HG02642 (cell line): ENCODE measurements around the gene MEG3.
A peak's percentile ranks its signal among the peaks of the same experiment; 100 is the strongest.

Source experiments
- ATAC-seq: cut with Tn5 transposase; IDR thresholded peaks from one replicate; pipeline ENCODE4 v1.9.1; 2021; ENCODE audit warnings: mild to moderate bottlenecking; ENCODE audit not compliant: unreplicated experiment, poor library complexity

Gene MEG3

GRCh38 chr14:100844421-100844820, 18.5 kb downstream of the MEG3 start:
- no peak for ATAC-seq

- ATAC-seq, result no peak
Measured at GRCh38 chr14:100844846-100845245, 18.9 kb downstream of the MEG3 start.

- no peak for ATAC-seq
Measured at GRCh38 chr14:100845341-100845740, 19.4 kb downstream of the MEG3 start.

- no peak for ATAC-seq
Measured at GRCh38 chr14:100846309-100846859, 20.5 kb downstream of the MEG3 start.

GRCh38 chr14:100849115-100849781, 23.3 kb downstream of the MEG3 start:
- ATAC-seq, result no peak

- peak; percentile 75 for ATAC-seq
Measured at GRCh38 chr14:100850841-100851585, 25.1 kb downstream of the MEG3 start.

GRCh38 chr14:100851586-100851916, 25.6 kb downstream of the MEG3 start:
- no peak for ATAC-seq

- ATAC-seq, result no peak
Measured at GRCh38 chr14:100851946-100852620, 26.2 kb downstream of the MEG3 start.

- no peak for ATAC-seq
Measured at GRCh38 chr14:100854435-100854834, 28.5 kb downstream of the MEG3 start.

- ATAC-seq, result no peak
Measured at GRCh38 chr14:100855256-100855930, 29.5 kb downstream of the MEG3 start.

- no peak for ATAC-seq
Measured at GRCh38 chr14:100856056-100856950, 30.4 kb downstream of the MEG3 start.

GRCh38 chr14:100857233-100857922, 31.5 kb downstream of the MEG3 start:
- ATAC-seq, result no peak

GRCh38 chr14:100857923-100858837, 32.3 kb downstream of the MEG3 start:
- ATAC-seq, result no peak

- ATAC-seq, result no peak
Measured at GRCh38 chr14:100858838-100859220, 32.9 kb downstream of the MEG3 start.

- no peak for ATAC-seq
Measured at GRCh38 chr14:100859781-100860180, 33.9 kb downstream of the MEG3 start.

GRCh38 chr14:100860556-100861187, 34.8 kb downstream of the MEG3 start:
- ATAC-seq, result no peak

- ATAC-seq, result no peak
Measured at GRCh38 chr14:100861188-100861936, 35.4 kb downstream of the MEG3 start.
